ENCODE data around the gene NRBP1. TPM values are rescaled to one million over a fixed set of nuclear protein-coding genes. Genes with fewer than 3 reads are reported as not detected.

NRBP1 gene
- total RNA-seq, 1 experiment from 2014 or later: 140 TPM

GRCh38 chr2:27380626-27381545 lies 47.5 kb upstream of the NRBP1 start, which contains the start of gene ZNF513:
Gene ZNF513 (minus strand): TSS chr2:27380734. CDS start chr2:27380526, 208 bp downstream.
- peak within 1 kb of the TSS; percentile 18 for H2BK5ac ChIP-seq (ENCODE audit: insufficient read length, low read length)
- H3K4ac ChIP-seq (ENCODE audit: low read depth, low read length): no peak within 1 kb of the TSS; the same call in 1 of the 2 replicates
- DNase-seq: peak; percentile 98
- no peak within 1 kb of the TSS for H2AFZ ChIP-seq (ENCODE audit: low read length)
- peak within 1 kb of the TSS; percentile 86 for H3K18ac ChIP-seq (ENCODE audit: insufficient read length, low read depth, low read length)
- no peak within 1 kb of the TSS for H2BK20ac ChIP-seq (ENCODE audit: low read depth, low read length, poor library complexity, severe bottlenecking)
- peak within 1 kb of the TSS; percentile 84 for H3K14ac ChIP-seq (ENCODE audit: insufficient read depth, low read length)
- H3K4me3 Mint-ChIP-seq: peak within 1 kb of the TSS; percentile 86 to 94
- no peak within 1 kb of the TSS for H4K91ac ChIP-seq (ENCODE audit: insufficient read length, low read depth, low read length)
- no peaks in the 10 kb centered on the region for H3K9me3 Mint-ChIP-seq
- peak within 1 kb of the TSS; percentile 81 for H3K27ac ChIP-seq (ENCODE audit: insufficient read length, low read depth, low read length)
- peaks cover 12% of the 10 kb centered on the region for H3K23me2 ChIP-seq (ENCODE audit: insufficient read length, low read depth, low read length, poor library complexity, severe bottlenecking)
- no peak within 1 kb of the TSS for H2AK5ac ChIP-seq (ENCODE audit: insufficient read length, low read length)
- no peaks in the 10 kb centered on the region for H3K9me3 ChIP-seq (ENCODE audit: control insufficient read depth, low read depth, low read length)
- H2BK12ac ChIP-seq (ENCODE audit: insufficient read length, low read depth, low read length): peak within 1 kb of the TSS; percentile 38
- H3K9ac ChIP-seq (ENCODE audit: extremely low read depth, insufficient read length, low read length): peak within 1 kb of the TSS; percentile 84
- H3K79me1 ChIP-seq (ENCODE audit: insufficient read depth, low read depth, low read length, poor library complexity, severe bottlenecking): no peaks in the 10 kb centered on the region
- no peak within 1 kb of the TSS for H2BK15ac ChIP-seq (ENCODE audit: low read depth, low read length)
- no CpG with 5 or more reads among the region's 67 CpGs for WGBS (ENCODE audit: extremely low coverage, insufficient read length, low lambda C conversion rate)
- H3K27ac Mint-ChIP-seq: peak within 1 kb of the TSS; percentile 97 to 100 (median 99)
- H3K4me2 ChIP-seq (ENCODE audit: insufficient read depth, insufficient read length, low read length): peak within 1 kb of the TSS; percentile 87
- H2BK120ac ChIP-seq (ENCODE audit: low read depth, low read length, poor library complexity, severe bottlenecking): no peak within 1 kb of the TSS
- H3K36me3 Mint-ChIP-seq (ENCODE audit: insufficient read depth in 1 of 3, low read depth in 3 of 3): peaks cover 38 to 90% (median 77%) of the 10 kb centered on the region in 3 experiments; a peak in 6 of 7 replicates
- H4K8ac ChIP-seq (replicated peaks; ENCODE audit: insufficient read length, low read depth, low read length): no peak within 1 kb of the TSS
- no peak within 1 kb of the TSS for H3T11ph ChIP-seq (ENCODE audit: low read length)
- TF ChIP-seq, protein P1, sequence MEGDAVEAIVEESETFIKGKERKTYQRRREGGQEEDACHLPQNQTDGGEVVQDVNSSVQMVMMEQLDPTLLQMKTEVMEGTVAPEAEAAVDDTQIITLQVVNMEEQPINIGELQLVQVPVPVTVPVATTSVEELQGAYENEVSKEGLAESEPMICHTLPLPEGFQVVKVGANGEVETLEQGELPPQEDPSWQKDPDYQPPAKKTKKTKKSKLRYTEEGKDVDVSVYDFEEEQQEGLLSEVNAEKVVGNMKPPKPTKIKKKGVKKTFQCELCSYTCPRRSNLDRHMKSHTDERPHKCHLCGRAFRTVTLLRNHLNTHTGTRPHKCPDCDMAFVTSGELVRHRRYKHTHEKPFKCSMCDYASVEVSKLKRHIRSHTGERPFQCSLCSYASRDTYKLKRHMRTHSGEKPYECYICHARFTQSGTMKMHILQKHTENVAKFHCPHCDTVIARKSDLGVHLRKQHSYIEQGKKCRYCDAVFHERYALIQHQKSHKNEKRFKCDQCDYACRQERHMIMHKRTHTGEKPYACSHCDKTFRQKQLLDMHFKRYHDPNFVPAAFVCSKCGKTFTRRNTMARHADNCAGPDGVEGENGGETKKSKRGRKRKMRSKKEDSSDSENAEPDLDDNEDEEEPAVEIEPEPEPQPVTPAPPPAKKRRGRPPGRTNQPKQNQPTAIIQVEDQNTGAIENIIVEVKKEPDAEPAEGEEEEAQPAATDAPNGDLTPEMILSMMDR (conservative IDR thresholded peaks at IDR 0.05): no peak
- no peak within 1 kb of the TSS for H3K56ac ChIP-seq (ENCODE audit: insufficient read length, low read depth, low read length)
- H3K27me3 ChIP-seq (ENCODE audit: insufficient read depth, low read length): no peaks in the 10 kb centered on the region
- H4K20me1 ChIP-seq (ENCODE audit: control insufficient read depth, insufficient read depth, insufficient read length): no peaks in the 10 kb centered on the region
- H3K27me3 Mint-ChIP-seq (ENCODE audit: low read depth): peaks cover 1% of the 10 kb centered on the region; the same call in 1 of the 2 replicates
- no peaks in the 10 kb centered on the region for H3K79me2 ChIP-seq (ENCODE audit: insufficient read depth, low read length)
- H3K4me1 Mint-ChIP-seq: peaks cover 19 to 27% of the 10 kb centered on the region in 2 experiments
- H3K4me1 ChIP-seq (ENCODE audit: insufficient read depth, low read length): no peaks in the 10 kb centered on the region
- no peak within 1 kb of the TSS for H3K23ac ChIP-seq (ENCODE audit: insufficient read length, low read depth, low read length)
- peak within 1 kb of the TSS; percentile 56 for H4K5ac ChIP-seq (ENCODE audit: insufficient read length, low read depth, low read length)

Data from H9 (cell line).